ENCODE measurements around the gene AMACR.

DNA sequence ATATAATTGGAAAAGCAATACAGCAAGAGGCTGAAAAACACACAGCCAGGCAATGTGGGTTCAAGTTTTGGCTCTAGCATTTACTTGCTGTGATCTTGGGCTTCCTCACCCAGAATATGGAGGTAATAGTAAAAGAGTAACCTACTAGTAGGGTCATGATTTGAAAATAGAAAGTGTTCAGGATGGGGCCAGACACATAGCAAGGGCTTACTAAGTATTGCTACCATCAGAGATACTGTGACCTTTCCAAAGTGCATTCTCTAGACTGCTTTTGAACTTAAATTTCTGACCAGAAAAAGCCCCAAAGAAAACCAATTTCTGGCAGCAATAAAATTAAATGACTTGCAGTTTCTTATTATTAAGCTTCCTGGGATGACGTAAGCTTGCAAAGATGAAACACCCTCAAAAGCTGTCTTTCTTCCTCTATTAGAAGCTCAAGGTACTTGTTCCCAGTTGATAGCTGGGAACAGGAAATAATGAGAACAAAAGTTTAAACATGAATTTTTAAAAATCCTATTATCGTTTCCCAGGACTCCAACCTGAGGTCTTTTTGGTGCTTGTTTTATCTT is 43.6 kb downstream of the AMACR start:
- TF ChIP-seq, protein P1, sequence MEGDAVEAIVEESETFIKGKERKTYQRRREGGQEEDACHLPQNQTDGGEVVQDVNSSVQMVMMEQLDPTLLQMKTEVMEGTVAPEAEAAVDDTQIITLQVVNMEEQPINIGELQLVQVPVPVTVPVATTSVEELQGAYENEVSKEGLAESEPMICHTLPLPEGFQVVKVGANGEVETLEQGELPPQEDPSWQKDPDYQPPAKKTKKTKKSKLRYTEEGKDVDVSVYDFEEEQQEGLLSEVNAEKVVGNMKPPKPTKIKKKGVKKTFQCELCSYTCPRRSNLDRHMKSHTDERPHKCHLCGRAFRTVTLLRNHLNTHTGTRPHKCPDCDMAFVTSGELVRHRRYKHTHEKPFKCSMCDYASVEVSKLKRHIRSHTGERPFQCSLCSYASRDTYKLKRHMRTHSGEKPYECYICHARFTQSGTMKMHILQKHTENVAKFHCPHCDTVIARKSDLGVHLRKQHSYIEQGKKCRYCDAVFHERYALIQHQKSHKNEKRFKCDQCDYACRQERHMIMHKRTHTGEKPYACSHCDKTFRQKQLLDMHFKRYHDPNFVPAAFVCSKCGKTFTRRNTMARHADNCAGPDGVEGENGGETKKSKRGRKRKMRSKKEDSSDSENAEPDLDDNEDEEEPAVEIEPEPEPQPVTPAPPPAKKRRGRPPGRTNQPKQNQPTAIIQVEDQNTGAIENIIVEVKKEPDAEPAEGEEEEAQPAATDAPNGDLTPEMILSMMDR (IDR thresholded peaks at IDR 0.05), result no peak
- no peak for TF ChIP-seq POLR2A (IDR thresholded peaks at IDR 0.05)
